Measurements from ENCODE around the gene RAB18.

RAB18 gene

DNA sequence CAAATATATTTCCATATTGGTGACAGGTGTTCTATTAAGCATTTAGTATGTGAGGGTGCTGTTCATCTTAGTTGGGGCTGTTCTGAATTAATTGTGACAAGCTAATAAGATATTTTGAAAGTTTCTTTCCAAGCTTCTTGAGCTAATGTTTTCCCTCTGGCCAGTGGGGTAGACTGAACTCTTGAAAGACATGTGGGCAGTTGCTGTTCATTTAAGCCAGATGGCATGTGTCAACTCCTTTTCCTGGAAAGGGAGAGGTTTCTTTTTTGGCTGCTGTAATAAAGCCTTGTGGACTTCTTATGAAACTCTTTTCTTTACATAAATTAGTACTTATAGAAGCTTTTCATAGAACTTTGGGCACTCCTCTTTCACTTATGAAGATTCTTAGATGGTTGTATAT lies 21.7 kb downstream of the RAB18 start:
- H3K27me3 Mint-ChIP-seq (ENCODE audit: low read depth), result no peaks in the 10 kb centered on the region
- H3K4me3 Mint-ChIP-seq, result peak overlapping the region; percentile 24
- no peak for DNase-seq (ENCODE audit: low spot score)
- H3K27ac Mint-ChIP-seq, result peak overlapping the region; percentile 33
- peaks cover 26% of the 10 kb centered on the region for H3K36me3 Mint-ChIP-seq (ENCODE audit: low read depth)
- H3K4me1 Mint-ChIP-seq (ENCODE audit: low read depth), result peaks cover 63% of the 10 kb centered on the region
- no peaks in the 10 kb centered on the region for H3K9me3 Mint-ChIP-seq

DNA sequence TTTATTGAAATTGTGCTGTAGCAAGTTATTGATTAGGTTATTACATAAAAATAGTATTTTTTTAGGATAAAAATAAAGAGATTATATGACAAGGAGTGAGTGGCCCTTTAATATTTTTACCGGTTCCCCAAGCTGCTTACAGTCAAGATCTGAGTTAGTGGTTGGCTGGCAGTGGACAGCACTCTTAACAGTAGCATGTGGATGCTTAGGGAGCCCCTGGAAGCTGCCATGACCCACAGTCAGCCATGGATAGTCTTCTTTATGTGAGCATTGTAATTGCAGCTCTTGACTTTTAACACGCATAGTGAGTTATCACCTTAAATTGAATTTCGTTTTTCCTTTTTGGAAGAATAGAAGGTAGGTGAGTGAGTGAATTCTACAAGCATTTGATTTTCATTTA lies 22.1 kb downstream of the RAB18 start:
- Mint-ChIP-seq H3K4me1 (ENCODE audit: low read depth) (peaks cover 66% of the 10 kb centered on the region), H3K4me3 (no peak overlapping the region), H3K27ac (no peak overlapping the region), H3K9me3 (no peaks in the 10 kb centered on the region), H3K27me3 (ENCODE audit: low read depth) (no peaks in the 10 kb centered on the region), H3K36me3 (ENCODE audit: low read depth) (peaks cover 27% of the 10 kb centered on the region)
- DNase-seq (ENCODE audit: low spot score), result no peak

DNA sequence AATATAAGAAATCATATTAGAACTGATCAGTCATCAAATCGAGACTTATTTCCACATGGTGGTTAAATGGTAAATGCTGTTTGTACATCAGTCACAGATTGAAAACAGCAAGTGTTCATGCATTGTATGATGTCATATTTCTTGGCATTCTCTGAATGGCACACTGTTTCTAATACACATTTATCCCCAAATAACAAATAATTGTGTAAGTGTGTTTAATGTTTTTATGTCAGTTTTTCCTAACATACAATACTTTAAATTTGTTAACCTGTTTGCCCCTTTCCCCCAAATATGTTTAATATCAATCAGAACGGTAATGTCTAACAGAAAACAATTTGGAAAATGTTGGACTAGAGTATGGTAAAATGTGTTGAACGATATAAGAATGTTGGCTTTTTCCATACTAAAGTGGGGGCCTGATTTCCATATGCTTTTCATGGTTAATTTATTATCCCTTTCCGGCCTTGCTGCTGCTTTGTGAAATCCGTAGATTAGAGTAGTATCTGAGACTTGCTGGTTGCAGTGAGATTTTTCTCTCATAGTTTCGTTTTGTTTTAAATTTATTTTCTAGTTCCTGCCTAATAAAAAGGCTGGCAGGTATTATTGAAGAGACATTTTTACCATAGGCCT lies 23.7 kb downstream of the RAB18 start:
- Mint-ChIP-seq H3K9me3 (no peaks in the 10 kb centered on the region), H3K27me3 (ENCODE audit: low read depth) (no peaks in the 10 kb centered on the region), H3K4me1 (ENCODE audit: low read depth) (peaks cover 65% of the 10 kb centered on the region), H3K27ac (peak overlapping the region; percentile 34), H3K36me3 (ENCODE audit: low read depth) (peaks cover 29% of the 10 kb centered on the region), H3K4me3 (no peak overlapping the region)
- no peak for DNase-seq (ENCODE audit: low spot score)

DNA sequence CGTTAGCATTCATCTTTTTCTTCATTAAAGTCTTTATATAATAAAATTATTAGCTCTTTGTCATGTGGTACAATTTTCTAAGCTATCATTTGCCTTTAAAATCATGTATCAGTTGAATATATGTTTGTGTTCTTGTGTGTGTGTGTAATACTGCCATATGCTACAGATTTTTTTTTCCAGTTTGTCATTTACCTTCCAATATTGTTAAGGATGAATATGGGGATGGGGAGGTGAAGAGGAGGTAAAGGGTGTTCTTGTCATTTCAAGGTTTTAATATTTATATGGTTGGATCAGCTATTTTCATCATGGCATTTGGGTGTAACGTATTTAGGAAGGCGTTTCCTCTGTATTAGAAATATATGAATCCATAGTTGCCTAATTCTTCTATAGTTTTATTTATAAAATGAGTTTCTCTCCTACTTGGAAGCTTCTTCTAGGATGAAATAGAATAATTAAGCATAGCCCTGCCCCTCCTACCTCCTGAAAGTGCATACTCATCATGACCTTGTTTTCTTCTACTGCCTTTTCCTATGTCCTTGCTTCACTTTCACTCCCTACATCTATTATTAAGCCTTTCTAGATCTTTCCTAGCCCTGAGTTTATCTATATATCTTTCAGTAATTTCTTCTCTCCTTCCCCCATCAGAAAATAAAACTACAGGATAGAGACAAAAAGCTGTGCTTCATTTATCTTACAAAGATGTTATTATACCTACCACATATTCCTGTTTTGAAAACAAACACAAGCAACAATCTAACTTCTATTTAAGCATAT lies 25.1 kb downstream of the RAB18 start:
- Mint-ChIP-seq H3K9me3 (no peaks in the 10 kb centered on the region), H3K4me3 (peak overlapping the region; percentile 27), H3K36me3 (ENCODE audit: low read depth) (peaks cover 22% of the 10 kb centered on the region), H3K27me3 (ENCODE audit: low read depth) (no peaks in the 10 kb centered on the region), H3K4me1 (ENCODE audit: low read depth) (peaks cover 57% of the 10 kb centered on the region), H3K27ac (peak overlapping the region; percentile 49)
- no peak for DNase-seq (ENCODE audit: low spot score)

DNA sequence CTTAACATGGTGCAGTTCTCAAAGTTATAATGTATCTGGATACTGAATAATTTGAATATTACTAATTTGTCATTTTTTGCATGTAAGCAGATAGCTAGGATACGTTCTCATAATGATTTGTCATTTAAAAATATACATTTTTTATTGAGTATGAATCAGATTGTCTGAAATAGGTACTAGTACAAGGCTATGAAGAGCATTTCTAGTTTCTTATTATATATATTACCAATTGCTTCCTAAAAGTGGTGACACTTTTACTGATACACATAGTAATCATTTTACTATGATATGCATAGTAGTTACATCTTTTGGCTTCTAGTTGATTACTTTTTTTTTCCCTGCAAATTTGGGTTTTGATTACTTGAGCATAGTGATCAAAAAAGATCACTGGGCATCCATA lies 26.4 kb downstream of the RAB18 start:
- Mint-ChIP-seq H3K4me3 (no peak overlapping the region), H3K27me3 (ENCODE audit: low read depth) (no peaks in the 10 kb centered on the region), H3K27ac (no peak overlapping the region), H3K9me3 (no peaks in the 10 kb centered on the region), H3K36me3 (ENCODE audit: low read depth) (peaks cover 18% of the 10 kb centered on the region), H3K4me1 (ENCODE audit: low read depth) (peaks cover 46% of the 10 kb centered on the region)
- DNase-seq (ENCODE audit: low spot score), result no peak

- H3K27ac Mint-ChIP-seq, result peak overlapping the region; percentile 81
- peaks cover 18% of the 10 kb centered on the region for H3K36me3 Mint-ChIP-seq (ENCODE audit: low read depth)
- H3K4me1 Mint-ChIP-seq (ENCODE audit: low read depth), result peaks cover 41% of the 10 kb centered on the region
- H3K9me3 Mint-ChIP-seq, result no peaks in the 10 kb centered on the region
- no peaks in the 10 kb centered on the region for H3K27me3 Mint-ChIP-seq (ENCODE audit: low read depth)
- peak overlapping the region; percentile 57 for H3K4me3 Mint-ChIP-seq
- DNase-seq (ENCODE audit: low spot score), result no peak
Measured at GRCh38 chr10:27531336-27531847, 27.3 kb downstream of the RAB18 start.

DNA sequence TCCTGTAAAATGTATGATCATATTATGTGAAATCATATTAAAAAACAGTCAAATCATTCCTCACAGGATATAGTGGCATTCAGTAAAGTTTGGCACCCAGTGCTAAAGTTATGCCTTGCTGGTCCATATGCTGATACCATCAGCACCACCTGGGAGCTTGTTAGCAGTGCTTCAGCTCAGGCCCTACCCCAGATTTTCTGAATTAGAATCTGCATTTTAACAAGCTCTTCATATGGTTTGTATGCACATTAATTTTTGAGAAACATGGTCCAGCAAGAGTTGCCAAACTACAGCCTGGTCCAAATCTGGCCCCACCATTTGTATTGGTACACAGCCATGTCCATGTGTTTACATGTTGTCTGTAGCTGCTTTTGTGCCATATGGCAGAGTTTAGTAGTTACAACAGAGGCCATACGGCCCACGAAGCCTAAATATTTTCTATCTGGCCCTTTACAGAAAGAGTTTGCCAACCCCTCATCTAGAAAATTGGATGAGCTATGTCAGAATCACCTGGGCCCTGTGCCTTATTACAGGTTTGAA lies 30.1 kb downstream of the RAB18 start:
- peaks cover 28% of the 10 kb centered on the region for H3K36me3 Mint-ChIP-seq (ENCODE audit: low read depth)
- peaks cover 27% of the 10 kb centered on the region for H3K4me1 Mint-ChIP-seq (ENCODE audit: low read depth)
- no peaks in the 10 kb centered on the region for H3K27me3 Mint-ChIP-seq (ENCODE audit: low read depth)
- no peaks in the 10 kb centered on the region for H3K9me3 Mint-ChIP-seq
- no peak for DNase-seq (ENCODE audit: low spot score)
- H3K4me3 Mint-ChIP-seq, result no peak overlapping the region
- no peak overlapping the region for H3K27ac Mint-ChIP-seq

DNA sequence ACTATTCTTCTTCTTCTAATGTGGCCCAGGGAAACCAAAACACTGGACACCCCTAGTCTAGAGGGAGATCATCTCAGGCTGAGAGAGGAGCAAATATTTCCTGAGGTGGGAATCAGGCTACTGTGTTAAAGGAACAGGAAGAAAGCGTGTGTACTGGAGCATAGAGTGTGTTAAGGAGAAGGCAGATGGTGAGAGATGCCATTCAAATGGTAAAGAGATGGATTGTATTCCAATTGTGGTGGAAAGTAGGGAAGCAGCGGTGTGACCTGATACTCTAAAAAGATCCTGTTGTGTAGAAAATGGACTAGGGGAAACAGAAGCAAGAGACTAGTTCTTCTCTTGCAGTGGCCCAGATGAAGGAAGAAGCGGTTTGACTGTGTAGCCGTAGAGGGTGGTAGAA lies 31.2 kb downstream of the RAB18 start:
- no peak overlapping the region for H3K4me3 Mint-ChIP-seq
- no peaks in the 10 kb centered on the region for H3K9me3 Mint-ChIP-seq
- no peaks in the 10 kb centered on the region for H3K27me3 Mint-ChIP-seq (ENCODE audit: low read depth)

GRCh38 chr10:27536437-27536836 lies 32.3 kb downstream of the RAB18 start:
- H3K9me3 Mint-ChIP-seq, result no peaks in the 10 kb centered on the region
- no peaks in the 10 kb centered on the region for H3K27me3 Mint-ChIP-seq (ENCODE audit: low read depth)
- peaks cover 13% of the 10 kb centered on the region for H3K4me1 Mint-ChIP-seq (ENCODE audit: low read depth)
- peaks cover 22% of the 10 kb centered on the region for H3K36me3 Mint-ChIP-seq (ENCODE audit: low read depth)
- DNase-seq (ENCODE audit: low spot score), result no peak
- H3K27ac Mint-ChIP-seq, result no peak overlapping the region
- no peak overlapping the region for H3K4me3 Mint-ChIP-seq

More for the DNA sequence above, 31.2 kb downstream of the RAB18 start:
- Mint-ChIP-seq H3K27ac (no peak overlapping the region), H3K36me3 (ENCODE audit: low read depth) (peaks cover 21% of the 10 kb centered on the region), H3K4me1 (ENCODE audit: low read depth) (peaks cover 18% of the 10 kb centered on the region)
- no peak for DNase-seq (ENCODE audit: low spot score)

- Mint-ChIP-seq H3K4me1 (ENCODE audit: low read depth) (peaks cover 15% of the 10 kb centered on the region), H3K9me3 (no peaks in the 10 kb centered on the region), H3K4me3 (no peak overlapping the region), H3K27me3 (ENCODE audit: low read depth) (no peaks in the 10 kb centered on the region), H3K36me3 (ENCODE audit: low read depth) (peaks cover 22% of the 10 kb centered on the region), H3K27ac (no peak overlapping the region)
- DNase-seq (ENCODE audit: low spot score), result no peak
Measured at GRCh38 chr10:27537166-27537565, 33.1 kb downstream of the RAB18 start.

GRCh38 chr10:27537787-27538186 lies 33.7 kb downstream of the RAB18 start:
- no peak for DNase-seq (ENCODE audit: low spot score)
- no peaks in the 10 kb centered on the region for H3K9me3 Mint-ChIP-seq
- H3K27ac Mint-ChIP-seq, result no peak overlapping the region
- peaks cover 25% of the 10 kb centered on the region for H3K36me3 Mint-ChIP-seq (ENCODE audit: low read depth)
- H3K4me1 Mint-ChIP-seq (ENCODE audit: low read depth), result peaks cover 16% of the 10 kb centered on the region
- H3K27me3 Mint-ChIP-seq (ENCODE audit: low read depth), result no peaks in the 10 kb centered on the region
- no peak overlapping the region for H3K4me3 Mint-ChIP-seq

- Mint-ChIP-seq H3K4me1 (ENCODE audit: low read depth) (peaks cover 18% of the 10 kb centered on the region), H3K36me3 (ENCODE audit: low read depth) (peaks cover 32% of the 10 kb centered on the region), H3K9me3 (no peaks in the 10 kb centered on the region), H3K27ac (no peak overlapping the region), H3K27me3 (ENCODE audit: low read depth) (no peaks in the 10 kb centered on the region), H3K4me3 (no peak overlapping the region)
- no peak for DNase-seq (ENCODE audit: low spot score)
Measured at GRCh38 chr10:27540672-27541071, 36.6 kb downstream of the RAB18 start.

- peaks cover 18% of the 10 kb centered on the region for H3K4me1 Mint-ChIP-seq (ENCODE audit: low read depth)
- H3K9me3 Mint-ChIP-seq, result no peaks in the 10 kb centered on the region
- no peak for DNase-seq (ENCODE audit: low spot score)
- H3K36me3 Mint-ChIP-seq (ENCODE audit: low read depth), result peaks cover 35% of the 10 kb centered on the region
- H3K27me3 Mint-ChIP-seq (ENCODE audit: low read depth), result no peaks in the 10 kb centered on the region
- peak overlapping the region; percentile 31 for H3K27ac Mint-ChIP-seq
- H3K4me3 Mint-ChIP-seq, result no peak overlapping the region
Measured at GRCh38 chr10:27541796-27542729, 38.0 kb downstream of the RAB18 start.
